Ammon's horn (tissue), 1 donor: Measurements from ENCODE around the gene OR10C1.
"Not testable (repeated sequence)": the region's sequence is repeated elsewhere in the genome, so short reads cannot be mapped to it uniquely, and the experiment has no call there.

Experiments
- DNase-seq: peaks from one replicate; pipeline ENCODE4 v3.0.0-alpha.2; 2016; ENCODE audit warnings: low spot score

The OR10C1 gene

GRCh38 chr6:29439006-29439405, at the start of gene OR10C1:
Gene OR10C1 (plus strand): TSS chr6:29439306. CDS start chr6:29440016, 710 bp downstream.
- DNase-seq: no peak

- no peak for DNase-seq
Measured at GRCh38 chr6:29395331-29395730, 43.8 kb upstream of the OR10C1 start, which contains the start of gene OR12D2. Gene OR12D2 (plus strand): TSS chr6:29395631. CDS start chr6:29396700, 1,069 bp downstream.

GRCh38 chr6:29399525-29399924, 39.6 kb upstream of the OR10C1 start:
- DNase-seq: no peak

- no peak for DNase-seq
Measured at GRCh38 chr6:29403801-29404200, 35.3 kb upstream of the OR10C1 start.

GRCh38 chr6:29414588-29414987, 24.5 kb upstream of the OR10C1 start, which contains the start of gene OR12D1:
Gene OR12D1 (plus strand): TSS chr6:29414928.
- no peak for DNase-seq

- no peak for DNase-seq
Measured at GRCh38 chr6:29419516-29419915, 19.6 kb upstream of the OR10C1 start.

GRCh38 chr6:29424168-29424567, 14.9 kb upstream of the OR10C1 start:
- DNase-seq: no peak

GRCh38 chr6:29424575-29424974, 14.5 kb upstream of the OR10C1 start:
- DNase-seq: no peak

- no peak for DNase-seq
Measured at GRCh38 chr6:29425075-29425474, 14.0 kb upstream of the OR10C1 start.

GRCh38 chr6:29426654-29427053, 12.5 kb upstream of the OR10C1 start:
- no peak for DNase-seq

- DNase-seq: not testable (repeated sequence)
Measured at GRCh38 chr6:29436730-29437129, 2.4 kb upstream of the OR10C1 start.

GRCh38 chr6:29442719-29443118, 3.6 kb downstream of the OR10C1 start:
- no peak for DNase-seq

GRCh38 chr6:29444031-29444430, 4.9 kb downstream of the OR10C1 start:
- not testable (repeated sequence) for DNase-seq

- no peak for DNase-seq
Measured at GRCh38 chr6:29447670-29448069, 8.6 kb downstream of the OR10C1 start.

GRCh38 chr6:29451471-29452193, 12.5 kb downstream of the OR10C1 start:
- DNase-seq: no peak

GRCh38 chr6:29456971-29457370, 17.9 kb downstream of the OR10C1 start, which contains the start of the genes OR11A1 and OR2H1:
Gene OR11A1 (minus strand): TSS chr6:29457071. CDS start chr6:29427641, 29,430 bp downstream.
Gene OR2H1 (plus strand): TSS chr6:29457155. CDS start chr6:29461770, 4,615 bp downstream.
- DNase-seq: no peak

GRCh38 chr6:29461021-29461814, 22.1 kb downstream of the OR10C1 start:
- no peak for DNase-seq

- DNase-seq: no peak
Measured at GRCh38 chr6:29462022-29462421, 22.9 kb downstream of the OR10C1 start.

- no peak for DNase-seq
Measured at GRCh38 chr6:29465279-29465678, 26.2 kb downstream of the OR10C1 start.

GRCh38 chr6:29465801-29466200, 26.7 kb downstream of the OR10C1 start:
- no peak for DNase-seq

GRCh38 chr6:29466241-29466640, 27.1 kb downstream of the OR10C1 start:
- no peak for DNase-seq

GRCh38 chr6:29474996-29475395, 35.9 kb downstream of the OR10C1 start:
- no peak for DNase-seq

GRCh38 chr6:29477923-29478450, 38.9 kb downstream of the OR10C1 start:
- DNase-seq: no peak
